Lower leg skin (tissue), 3 donors: Measurements from ENCODE around the gene OLFML2B.

Experiments
- POLR2A ChIP-seq, 2 donors: fragments of 450-650 bp; IDR thresholded peaks; one replicate each; pipeline ENCODE4 v1.6.1; 2016 to 2017; ENCODE audit warnings: antibody characterized with exemption in 2 of 2, mild to moderate bottlenecking in 1 of 2, moderate library complexity in 1 of 2
- TF ChIP-seq, protein P1 (sequence below), 3 donors: fragments of 450-650 bp; IDR thresholded peaks; one replicate each; pipeline ENCODE4 v1.5.1; 2016; ENCODE audit warnings: antibody characterized with exemption in 3 of 3, mild to moderate bottlenecking in 3 of 3, moderate library complexity in 2 of 3

GRCh38 chr1:161949548-161949947, 74.1 kb downstream of the OLFML2B start:
- TF ChIP-seq, protein P1, sequence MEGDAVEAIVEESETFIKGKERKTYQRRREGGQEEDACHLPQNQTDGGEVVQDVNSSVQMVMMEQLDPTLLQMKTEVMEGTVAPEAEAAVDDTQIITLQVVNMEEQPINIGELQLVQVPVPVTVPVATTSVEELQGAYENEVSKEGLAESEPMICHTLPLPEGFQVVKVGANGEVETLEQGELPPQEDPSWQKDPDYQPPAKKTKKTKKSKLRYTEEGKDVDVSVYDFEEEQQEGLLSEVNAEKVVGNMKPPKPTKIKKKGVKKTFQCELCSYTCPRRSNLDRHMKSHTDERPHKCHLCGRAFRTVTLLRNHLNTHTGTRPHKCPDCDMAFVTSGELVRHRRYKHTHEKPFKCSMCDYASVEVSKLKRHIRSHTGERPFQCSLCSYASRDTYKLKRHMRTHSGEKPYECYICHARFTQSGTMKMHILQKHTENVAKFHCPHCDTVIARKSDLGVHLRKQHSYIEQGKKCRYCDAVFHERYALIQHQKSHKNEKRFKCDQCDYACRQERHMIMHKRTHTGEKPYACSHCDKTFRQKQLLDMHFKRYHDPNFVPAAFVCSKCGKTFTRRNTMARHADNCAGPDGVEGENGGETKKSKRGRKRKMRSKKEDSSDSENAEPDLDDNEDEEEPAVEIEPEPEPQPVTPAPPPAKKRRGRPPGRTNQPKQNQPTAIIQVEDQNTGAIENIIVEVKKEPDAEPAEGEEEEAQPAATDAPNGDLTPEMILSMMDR (IDR thresholded peaks at IDR 0.05) = no peak
- TF ChIP-seq POLR2A (IDR thresholded peaks at IDR 0.05) = no peak
